Measurements from ENCODE around the gene EEFSEC.

- TF ChIP-seq CTCF (IDR thresholded peaks at IDR 0.05; ENCODE audit: control extremely low read depth in 1 of 3, insufficient read depth in 1 of 3, low read depth in 1 of 3, low read length in 3 of 3) = no peak
- TF ChIP-seq EZH2 (IDR thresholded peaks at IDR 0.05; ENCODE audit: low read depth, low read length, severe bottlenecking) = no peak
- no peak for TF ChIP-seq JUND (IDR thresholded peaks at IDR 0.05; ENCODE audit: low read length)
- no peak for TF ChIP-seq GTF2F1 (IDR thresholded peaks at IDR 0.05; ENCODE audit: borderline replicate concordance, low read depth, low read length)
- no peak for TF ChIP-seq POLR2AphosphoS5 (IDR thresholded peaks at IDR 0.05; ENCODE audit: low read depth, low read length)
- TF ChIP-seq SIX5 (IDR thresholded peaks at IDR 0.05; ENCODE audit: low read depth, low read length) = no peak
- TF ChIP-seq RAD21 (IDR thresholded peaks at IDR 0.05 in 1 of 2, conservative IDR thresholded peaks at IDR 0.05 in 1 of 2; ENCODE audit: low read depth in 2 of 2, low read length in 2 of 2) = no peak
- TF ChIP-seq TAF1 (IDR thresholded peaks at IDR 0.05; ENCODE audit: low read depth, low read length) = no peak
- no peak for TF ChIP-seq SUZ12 (IDR thresholded peaks at IDR 0.05; ENCODE audit: low read length)
- no peak for TF ChIP-seq POLR2A (IDR thresholded peaks at IDR 0.05; ENCODE audit: control extremely low read depth in 1 of 2, low read depth in 2 of 2, low read length in 2 of 2)
- no peak for TF ChIP-seq SP1 (IDR thresholded peaks at IDR 0.05; ENCODE audit: low read depth, low read length)
- TF ChIP-seq RNF2 (IDR thresholded peaks at IDR 0.05; ENCODE audit: borderline replicate concordance, low read depth, low read length, missing control alignments, poor library complexity, severe bottlenecking) = no peak
Measured at GRCh38 chr3:128385080-128385832, 232.0 kb downstream of the EEFSEC start.
